K562 (cell line): ENCODE results near the gene ACSM6. TPM values are rescaled to one million over a fixed set of nuclear protein-coding genes. Genes with fewer than 3 reads are reported as not detected.

ENCODE experiments used
- ARID1B ChIP-seq: fragments of 450-650 bp; IDR thresholded peaks from 2 replicates; pipeline ENCODE4 v1.6.1; 2016; ENCODE audit warnings: antibody characterized with exemption, mild to moderate bottlenecking, inconsistent platforms
- ARID2 ChIP-seq: fragments of 450-650 bp; IDR thresholded peaks from 2 replicates; pipeline ENCODE4 v1.6.1; 2017; ENCODE audit warnings: antibody characterized with exemption, mild to moderate bottlenecking
- BHLHE40 ChIP-seq: IDR thresholded peaks from 2 replicates; pipeline ENCODE4 v1.6.1; 2011; ENCODE audit warnings: low read length, improper control_type of control experiment
- DPF2 ChIP-seq: fragments of 450-650 bp; IDR thresholded peaks from 2 replicates; pipeline ENCODE4 v1.6.1; 2016
- ELF1 ChIP-seq: fragments of 200-800 bp; sonication (Bioruptor generic); IDR thresholded peaks from 2 replicates; pipeline ENCODE4 v1.6.1; 2016; ENCODE audit warnings: missing genetic modification characterization, missing compliant biosample characterization
- ELF2 ChIP-seq: fragments of 250-450 bp; sonication (Bioruptor Pico); IDR thresholded peaks from 2 replicates; pipeline ENCODE4 v1.5.0; 2021; ENCODE audit warnings: mild to moderate bottlenecking
- GTF2B ChIP-seq: IDR thresholded peaks from 2 replicates; pipeline ENCODE4 v1.6.1; 2011; ENCODE audit not compliant: insufficient read length; ENCODE audit errors: extremely low read depth
- HDAC1 ChIP-seq, 2 experiments: fragments of 450-650 bp; IDR thresholded peaks; 2 replicates each; pipeline ENCODE4 v1.6.1; 2016 to 2017; ENCODE audit warnings: inconsistent platforms in 1 of 2, mild to moderate bottlenecking in 1 of 2, moderate library complexity in 1 of 2
- IRF2 ChIP-seq: sonication (generic); formaldehyde crosslinking; IDR thresholded peaks from 2 replicates; pipeline ENCODE4 v1.8.1; 2022; ENCODE audit warnings: mild to moderate bottlenecking, missing genetic modification reagents
- JUN ChIP-seq, 2 experiments: sonication (generic) in 1 of 2; formaldehyde crosslinking in 1 of 2; IDR thresholded peaks; 2 replicates each; pipeline versions ENCODE4 v1.6.1 to v1.8.0; 2012 to 2022; ENCODE audit warnings: borderline replicate concordance in 2 of 2, mild to moderate bottlenecking in 2 of 2, improper control_type of control experiment in 1 of 2, low read depth in 1 of 2, low read length in 1 of 2, missing genetic modification reagents in 1 of 2
- MBD2 ChIP-seq: sonication (generic); IDR thresholded peaks from 2 replicates; pipeline ENCODE4 v1.6.1; 2016; ENCODE audit warnings: low read depth, borderline replicate concordance
- MEF2D ChIP-seq: conservative IDR thresholded peaks from 2 replicates; pipeline ENCODE4 v1.6.1; 2016; ENCODE audit warnings: low read depth, missing genetic modification characterization, missing compliant biosample characterization
- NFYB ChIP-seq: IDR thresholded peaks from 2 replicates; pipeline ENCODE4 v1.6.1; 2011; ENCODE audit warnings: mild to moderate bottlenecking, moderate library complexity; ENCODE audit not compliant: insufficient read length; ENCODE audit errors: extremely low read depth
- NRF1 ChIP-seq, 2 experiments: fragments of 450-650 bp; IDR thresholded peaks in 1 of 2; conservative IDR thresholded peaks in 1 of 2; 2 replicates each; pipeline ENCODE4 v1.6.1; 2014; ENCODE audit warnings: mild to moderate bottlenecking in 2 of 2
- POLR2AphosphoS2 ChIP-seq: IDR thresholded peaks from 2 replicates; pipeline ENCODE4 v1.6.1; 2012; ENCODE audit warnings: low read length, improper control_type of control experiment
- PYGO2 ChIP-seq: fragments of 450-650 bp; IDR thresholded peaks from 2 replicates; pipeline ENCODE4 v1.6.1; 2016; ENCODE audit warnings: mild to moderate bottlenecking, missing genetic modification characterization, moderate library complexity, missing compliant biosample characterization
- RFX1 ChIP-seq: fragments of 450-650 bp; IDR thresholded peaks from 2 replicates; pipeline ENCODE4 v1.6.1; 2016; ENCODE audit warnings: mild to moderate bottlenecking, moderate library complexity
- RHOXF2B ChIP-seq: fragments of 250-450 bp; sonication (Bioruptor Pico); conservative IDR thresholded peaks from 2 replicates; pipeline ENCODE4 v1.5.1; 2021
- TEAD1 ChIP-seq, 2 experiments: fragments of 450-650 bp in 1 of 2; sonication (generic) in 1 of 2; formaldehyde crosslinking; IDR thresholded peaks; 2 replicates each; pipeline versions ENCODE4 v1.4.0 to v1.8.0; 2020 to 2022; ENCODE audit warnings: mild to moderate bottlenecking in 2 of 2, missing genetic modification reagents in 1 of 2
- TEAD2 ChIP-seq: fragments of 450-650 bp; IDR thresholded peaks from 2 replicates; pipeline ENCODE4 v1.6.1; 2016; ENCODE audit warnings: missing genetic modification characterization, control low read depth, missing compliant biosample characterization
- TGIF2 ChIP-seq: sonication (generic); formaldehyde crosslinking; IDR thresholded peaks from 2 replicates; pipeline ENCODE4 v1.8.1; 2022; ENCODE audit warnings: mild to moderate bottlenecking, missing genetic modification reagents, moderate library complexity
- ZNF316 ChIP-seq: fragments of 450-650 bp; IDR thresholded peaks from 2 replicates; pipeline ENCODE4 v1.6.1; 2016
- ZNF354B ChIP-seq: fragments of 250-450 bp; sonication (Bioruptor Pico); IDR thresholded peaks from 2 replicates; pipeline ENCODE4 v1.4.0; 2020
- ZNF436 ChIP-seq: fragments of 250-450, 450-650 bp; sonication (Bioruptor Pico); formaldehyde crosslinking; IDR thresholded peaks from 2 replicates; pipeline ENCODE4 v1.7.0; 2020; ENCODE audit warnings: mild to moderate bottlenecking
- ZNF57 ChIP-seq: fragments of 450-650 bp; formaldehyde crosslinking; IDR thresholded peaks from 2 replicates; pipeline ENCODE4 v1.4.0; 2020; ENCODE audit warnings: mild to moderate bottlenecking, moderate library complexity
- ZNF707 ChIP-seq: fragments of 250-450 bp; sonication (Bioruptor Pico); conservative IDR thresholded peaks from 2 replicates; pipeline ENCODE4 v1.8.0; 2022; ENCODE audit warnings: inconsistent platforms, mild to moderate bottlenecking, moderate library complexity
- ZNF75A ChIP-seq: fragments of 450-650 bp; formaldehyde crosslinking; IDR thresholded peaks from 2 replicates; pipeline ENCODE4 v1.4.0; 2020; ENCODE audit warnings: mild to moderate bottlenecking
- ZNF77 ChIP-seq: fragments of 250-450 bp; sonication (Bioruptor Pico); IDR thresholded peaks from 2 replicates; pipeline ENCODE4 v1.5.0; 2020
- polyA plus RNA-seq, 8 experiments: library from polyadenylated mRNA; depleted of rRNA in 4 of 8; stranded (reverse) in 5 of 8; unstranded in 3 of 8; fragments of >200 nt; fragmentation: Nextera tagmentation in 2 of 8; fragmentation: Illumina TruSeq in 1 of 8; extraction: Ambion mirVana in 2 of 8; extraction: Trizol in 1 of 8; gene quantifications; 2 replicates each; pipeline versions ENCODE4 v1.2.1 to v1.2.3, GENCODE V29; 2011 to 2014; ENCODE audit warnings: inconsistent platforms in 1 of 8, missing spikeins in 1 of 8
- total RNA-seq, 7 experiments: library from RNA; depleted of rRNA in 6 of 7; stranded (reverse); fragments of >200 nt in 6 of 7; fragmentation: Illumina TruSeq in 2 of 7; extraction: Trizol in 2 of 7; gene quantifications; 2 replicates each; pipeline versions ENCODE4 v1.2.1 to v1.2.3, GENCODE V29; 2011 to 2021; ENCODE audit warnings: low replicate concordance in 1 of 7
- TF ChIP-seq, protein P1 (sequence below): sonication (generic); formaldehyde crosslinking; IDR thresholded peaks from 2 replicates; pipeline ENCODE4 v1.8.0; 2022; ENCODE audit warnings: mild to moderate bottlenecking, missing genetic modification reagents

Gene ACSM6
- total and polyA plus RNA-seq, 9 of the 15 experiments (the other 6 are each of a cell fraction or from before 2014, with no cell fraction given): not detected

- TF ChIP-seq ZNF707 (CRISPR knock-in tag) (no peak), NFYB (no peak), TEAD1 (CRISPR knock-in tag; IDR thresholded peaks at IDR 0.05) (peak; percentile 66 to 88; a peak in 3 of 4 replicates), ZNF316 (peak; percentile 43; the same call in 1 of the 2 replicates), ELF2 (no peak), DPF2 (peak; percentile 21; the same call in 1 of the 2 replicates), ARID1B (peak; percentile 49; the same call in 1 of the 2 replicates), ARID2 (no peak), RFX1 (no peak), ZNF75A (CRISPR knock-in tag) (no peak), JUN (IDR thresholded peaks at IDR 0.05; ENCODE audit: borderline replicate concordance, low read depth, low read length) (peak; percentile 75), JUN (CRISPR knock-in tag; IDR thresholded peaks at IDR 0.05; ENCODE audit: borderline replicate concordance) (0 out of 2 replicates have a peak, but pooled peaks have one; percentile 18), MBD2 (no peak), ZNF436 (CRISPR knock-in tag) (no peak), IRF2 (CRISPR knock-in tag) (no peak), ELF1 (tag) (no peak), ZNF57 (CRISPR knock-in tag) (no peak), HDAC1 (IDR thresholded peaks at IDR 0.05) (no peak), TGIF2 (CRISPR knock-in tag) (no peak), NRF1 (conservative IDR thresholded peaks at IDR 0.05 in 1 of 2, IDR thresholded peaks at IDR 0.05 in 1 of 2) (no peak), BHLHE40 (no peak), ZNF77 (CRISPR knock-in tag) (no peak), POLR2AphosphoS2 (no peak), RHOXF2B (CRISPR knock-in tag) (no peak), MEF2D (tag) (0 out of 2 replicates have a peak, but pooled peaks have one; percentile 45), PYGO2 (tag) (no peak), ZNF354B (no peak), GTF2B (no peak), TEAD2 (tag) (peak; percentile 73)
- TF ChIP-seq, protein P1, sequence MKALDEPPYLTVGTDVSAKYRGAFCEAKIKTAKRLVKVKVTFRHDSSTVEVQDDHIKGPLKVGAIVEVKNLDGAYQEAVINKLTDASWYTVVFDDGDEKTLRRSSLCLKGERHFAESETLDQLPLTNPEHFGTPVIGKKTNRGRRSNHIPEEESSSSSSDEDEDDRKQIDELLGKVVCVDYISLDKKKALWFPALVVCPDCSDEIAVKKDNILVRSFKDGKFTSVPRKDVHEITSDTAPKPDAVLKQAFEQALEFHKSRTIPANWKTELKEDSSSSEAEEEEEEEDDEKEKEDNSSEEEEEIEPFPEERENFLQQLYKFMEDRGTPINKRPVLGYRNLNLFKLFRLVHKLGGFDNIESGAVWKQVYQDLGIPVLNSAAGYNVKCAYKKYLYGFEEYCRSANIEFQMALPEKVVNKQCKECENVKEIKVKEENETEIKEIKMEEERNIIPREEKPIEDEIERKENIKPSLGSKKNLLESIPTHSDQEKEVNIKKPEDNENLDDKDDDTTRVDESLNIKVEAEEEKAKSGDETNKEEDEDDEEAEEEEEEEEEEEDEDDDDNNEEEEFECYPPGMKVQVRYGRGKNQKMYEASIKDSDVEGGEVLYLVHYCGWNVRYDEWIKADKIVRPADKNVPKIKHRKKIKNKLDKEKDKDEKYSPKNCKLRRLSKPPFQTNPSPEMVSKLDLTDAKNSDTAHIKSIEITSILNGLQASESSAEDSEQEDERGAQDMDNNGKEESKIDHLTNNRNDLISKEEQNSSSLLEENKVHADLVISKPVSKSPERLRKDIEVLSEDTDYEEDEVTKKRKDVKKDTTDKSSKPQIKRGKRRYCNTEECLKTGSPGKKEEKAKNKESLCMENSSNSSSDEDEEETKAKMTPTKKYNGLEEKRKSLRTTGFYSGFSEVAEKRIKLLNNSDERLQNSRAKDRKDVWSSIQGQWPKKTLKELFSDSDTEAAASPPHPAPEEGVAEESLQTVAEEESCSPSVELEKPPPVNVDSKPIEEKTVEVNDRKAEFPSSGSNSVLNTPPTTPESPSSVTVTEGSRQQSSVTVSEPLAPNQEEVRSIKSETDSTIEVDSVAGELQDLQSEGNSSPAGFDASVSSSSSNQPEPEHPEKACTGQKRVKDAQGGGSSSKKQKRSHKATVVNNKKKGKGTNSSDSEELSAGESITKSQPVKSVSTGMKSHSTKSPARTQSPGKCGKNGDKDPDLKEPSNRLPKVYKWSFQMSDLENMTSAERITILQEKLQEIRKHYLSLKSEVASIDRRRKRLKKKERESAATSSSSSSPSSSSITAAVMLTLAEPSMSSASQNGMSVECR (CRISPR knock-in tag): no peak
Measured at GRCh38 chr10:95260397-95260881, 66.4 kb downstream of the ACSM6 start (continued).
